ENCODE measurements around the gene GCGR.

The GCGR gene

GRCh38 chr17:81841866-81842265 lies 37.9 kb downstream of the GCGR start:
- Histone ChIP-seq H3K4me2 (ENCODE audit: insufficient read depth, low read length) (no peak overlapping the region), H4K20me1 (ENCODE audit: insufficient read depth, low read length) (peaks cover 28% of the 10 kb centered on the region), H3K79me2 (ENCODE audit: insufficient read depth, low read length) (no peaks in the 10 kb centered on the region), H3K36me3 (ENCODE audit: insufficient read depth, low read length) (peaks cover 45% of the 10 kb centered on the region), H3K27ac (ENCODE audit: low read length) (no peak overlapping the region), H3K9me3 (ENCODE audit: insufficient read depth, low read length, severe bottlenecking) (no peaks in the 10 kb centered on the region), H3K9ac (ENCODE audit: low read depth, low read length) (no peak overlapping the region), H3K4me3 (ENCODE audit: low read depth in 1 of 2, low read length in 2 of 2) (no peak overlapping the region), H3K4me1 (ENCODE audit: insufficient read depth, low read length) (no peaks in the 10 kb centered on the region), H3K27me3 (ENCODE audit: insufficient read depth, low read length, poor library complexity) (no peaks in the 10 kb centered on the region), H2AFZ (ENCODE audit: low read depth, low read length) (no peak overlapping the region)
- TF ChIP-seq, protein P1, sequence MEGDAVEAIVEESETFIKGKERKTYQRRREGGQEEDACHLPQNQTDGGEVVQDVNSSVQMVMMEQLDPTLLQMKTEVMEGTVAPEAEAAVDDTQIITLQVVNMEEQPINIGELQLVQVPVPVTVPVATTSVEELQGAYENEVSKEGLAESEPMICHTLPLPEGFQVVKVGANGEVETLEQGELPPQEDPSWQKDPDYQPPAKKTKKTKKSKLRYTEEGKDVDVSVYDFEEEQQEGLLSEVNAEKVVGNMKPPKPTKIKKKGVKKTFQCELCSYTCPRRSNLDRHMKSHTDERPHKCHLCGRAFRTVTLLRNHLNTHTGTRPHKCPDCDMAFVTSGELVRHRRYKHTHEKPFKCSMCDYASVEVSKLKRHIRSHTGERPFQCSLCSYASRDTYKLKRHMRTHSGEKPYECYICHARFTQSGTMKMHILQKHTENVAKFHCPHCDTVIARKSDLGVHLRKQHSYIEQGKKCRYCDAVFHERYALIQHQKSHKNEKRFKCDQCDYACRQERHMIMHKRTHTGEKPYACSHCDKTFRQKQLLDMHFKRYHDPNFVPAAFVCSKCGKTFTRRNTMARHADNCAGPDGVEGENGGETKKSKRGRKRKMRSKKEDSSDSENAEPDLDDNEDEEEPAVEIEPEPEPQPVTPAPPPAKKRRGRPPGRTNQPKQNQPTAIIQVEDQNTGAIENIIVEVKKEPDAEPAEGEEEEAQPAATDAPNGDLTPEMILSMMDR (IDR thresholded peaks at IDR 0.05; ENCODE audit: borderline replicate concordance, extremely low read depth, low read length, poor library complexity, severe bottlenecking): no peak
- TF ChIP-seq EZH2 (IDR thresholded peaks at IDR 0.05; ENCODE audit: borderline replicate concordance, low read depth, low read length, severe bottlenecking): no peak
- DNase-seq (no peak), ATAC-seq (ENCODE audit: insufficient read depth, low read depth) (peak; percentile 15; the same call in 1 of the 3 replicates)

- Histone ChIP-seq H3K4me1 (ENCODE audit: insufficient read depth, low read length) (no peaks in the 10 kb centered on the region), H3K36me3 (ENCODE audit: insufficient read depth, low read length) (peaks cover 49% of the 10 kb centered on the region), H3K27ac (ENCODE audit: low read length) (no peak overlapping the region), H2AFZ (ENCODE audit: low read depth, low read length) (no peak overlapping the region), H4K20me1 (ENCODE audit: insufficient read depth, low read length) (peaks cover 30% of the 10 kb centered on the region), H3K4me3 (ENCODE audit: low read depth in 1 of 2, low read length in 2 of 2) (no peak overlapping the region), H3K4me2 (ENCODE audit: insufficient read depth, low read length) (no peak overlapping the region), H3K9me3 (ENCODE audit: insufficient read depth, low read length, severe bottlenecking) (no peaks in the 10 kb centered on the region), H3K27me3 (ENCODE audit: insufficient read depth, low read length, poor library complexity) (no peaks in the 10 kb centered on the region), H3K9ac (ENCODE audit: low read depth, low read length) (no peak overlapping the region), H3K79me2 (ENCODE audit: insufficient read depth, low read length) (no peaks in the 10 kb centered on the region)
- ATAC-seq (ENCODE audit: insufficient read depth, low read depth): no peak
- TF ChIP-seq, protein P1 (IDR thresholded peaks at IDR 0.05; ENCODE audit: borderline replicate concordance, extremely low read depth, low read length, poor library complexity, severe bottlenecking): no peak
- TF ChIP-seq EZH2 (IDR thresholded peaks at IDR 0.05; ENCODE audit: borderline replicate concordance, low read depth, low read length, severe bottlenecking): no peak
- no peak for DNase-seq
Measured at GRCh38 chr17:81842378-81842724, 38.4 kb downstream of the GCGR start.

DNA sequence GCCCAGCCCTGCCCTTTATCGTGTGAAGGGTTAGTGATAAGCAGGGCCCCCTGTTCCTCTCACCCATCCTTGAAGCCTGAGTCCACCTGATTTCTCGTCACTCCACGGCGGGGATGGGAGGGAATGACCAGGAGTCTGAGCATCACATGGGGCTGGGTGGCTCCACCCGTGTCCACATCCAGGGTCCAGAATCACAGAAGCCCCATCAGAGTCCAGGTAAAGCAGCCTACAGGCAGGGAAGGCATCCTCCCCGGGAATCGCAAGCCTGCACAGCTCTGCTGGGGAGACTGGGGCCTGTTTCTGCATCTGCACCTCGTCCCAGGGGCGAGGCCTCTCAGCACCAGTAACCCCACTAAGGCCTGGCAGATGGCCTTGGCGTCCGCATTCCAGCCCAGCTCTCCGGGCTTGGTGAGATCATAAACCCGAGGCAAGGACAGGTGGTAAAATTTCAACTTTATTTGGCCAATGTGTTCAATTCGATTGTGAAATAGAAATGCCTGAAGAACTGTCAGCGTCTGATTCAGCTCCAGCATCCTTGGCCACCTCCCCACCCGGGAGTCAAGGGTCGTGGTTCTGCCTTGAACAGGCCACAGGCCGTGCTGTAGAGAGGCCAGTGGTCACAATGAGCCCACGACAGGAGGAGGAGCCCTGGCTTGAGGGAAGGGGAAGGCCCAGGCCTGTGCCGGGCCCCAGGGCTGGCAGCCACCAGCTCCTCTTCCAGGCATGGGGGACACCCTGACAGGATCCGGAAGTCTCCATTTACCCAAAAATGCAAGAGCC lies 39.0 kb downstream of the GCGR start:
- no peak for DNase-seq

More for the DNA sequence above, 39.0 kb downstream of the GCGR start:
- TF ChIP-seq EZH2 (IDR thresholded peaks at IDR 0.05; ENCODE audit: borderline replicate concordance, low read depth, low read length, severe bottlenecking): no peak
- TF ChIP-seq, protein P1 (IDR thresholded peaks at IDR 0.05; ENCODE audit: borderline replicate concordance, extremely low read depth, low read length, poor library complexity, severe bottlenecking): no peak
- H3K27ac ChIP-seq (ENCODE audit: low read length): no peak overlapping the region
- no peaks in the 10 kb centered on the region for H3K9me3 ChIP-seq (ENCODE audit: insufficient read depth, low read length, severe bottlenecking)
- no peaks in the 10 kb centered on the region for H3K27me3 ChIP-seq (ENCODE audit: insufficient read depth, low read length, poor library complexity)
- peaks cover 30% of the 10 kb centered on the region for H4K20me1 ChIP-seq (ENCODE audit: insufficient read depth, low read length)
- H3K79me2 ChIP-seq (ENCODE audit: insufficient read depth, low read length): no peaks in the 10 kb centered on the region
- peaks cover 55% of the 10 kb centered on the region for H3K36me3 ChIP-seq (ENCODE audit: insufficient read depth, low read length)
- H3K4me2 ChIP-seq (ENCODE audit: insufficient read depth, low read length): no peak overlapping the region
- H3K4me1 ChIP-seq (ENCODE audit: insufficient read depth, low read length): no peaks in the 10 kb centered on the region
- no peak overlapping the region for H3K9ac ChIP-seq (ENCODE audit: low read depth, low read length)
- ATAC-seq (ENCODE audit: insufficient read depth, low read depth): peak; percentile 13; the same call in 1 of the 3 replicates
- H2AFZ ChIP-seq (ENCODE audit: low read depth, low read length): no peak overlapping the region
- H3K4me3 ChIP-seq (ENCODE audit: low read depth in 1 of 2, low read length in 2 of 2): no peak overlapping the region
